GM12878 (cell line): Measurements from ENCODE around the gene MAPRE3. TPM values are rescaled to one million over a fixed set of nuclear protein-coding genes. Genes with fewer than 3 reads are reported as not detected.

Experiments used
- ATAC-seq: fragments of 200-7000 bp; cut with Tn5 transposase; 3 replicates; pipeline ENCODE4 v1.9.1; 2020; ENCODE audit warnings: mild to moderate bottlenecking, moderate library complexity
- BruUV-seq: library from RNA; stranded (reverse); fragments of 400-500 nt; replicated peaks from 2 replicates; lab custom pipeline; 2021; lab: Mats Ljungman, UMichigan
- CTCF ChIA-PET: fragments of 300-600 bp; sonication (Branson Sonifier 250); formaldehyde crosslinking; extraction: SDS; loops from one replicate; lab custom pipeline; 2021; ENCODE audit warnings: inconsistent platforms; lab: Yijun Ruan, JAX
- POLR2A ChIA-PET: fragments of 350-600 bp; formaldehyde crosslinking; extraction: SDS; loops from one replicate; lab custom pipeline; 2021; ENCODE audit warnings: inconsistent platforms; lab: Charles Lee
- RAD21 ChIA-PET: fragments of 300-600 bp; sonication (Branson Sonifier 250); formaldehyde crosslinking; loops from one replicate; lab custom pipeline; 2023; ENCODE audit warnings: antibody characterized with exemption; ENCODE audit not compliant: unreplicated experiment; lab: Charles Lee
- SMC1A ChIA-PET: fragments of 300-600 bp; sonication (Branson Sonifier 250); formaldehyde crosslinking; loops from one replicate; lab custom pipeline; 2023; ENCODE audit not compliant: unreplicated experiment, uncharacterized antibody; lab: Charles Lee
- DNase-seq: peaks from one replicate; pipeline ENCODE4 v3.0.0-alpha.2; 2011; ENCODE audit warnings: low read depth, low spot score
- FAIRE-seq: peaks from 3 replicates; lab custom pipeline; 2011; peaks lifted over from hg19 to GRCh38; lab: Jason Lieb, UNC
- H2AFZ ChIP-seq: 2 replicates; pipeline ENCODE4 v1.6.0; 2011; ENCODE audit warnings: low read depth, low read length, control low read depth; ENCODE audit not compliant: control insufficient read depth
- H3K27ac ChIP-seq: 2 replicates; pipeline ENCODE4 v1.5.1; 2011; ENCODE audit warnings: control low read depth; ENCODE audit not compliant: control insufficient read depth, insufficient read depth
- H3K27me3 ChIP-seq, 2 experiments: replicated peaks in 1 of 2; 2 replicates each; pipeline versions ENCODE4 v1.6.0 to v1.6.1; 2011; ENCODE audit warnings: low read length in 1 of 2; ENCODE audit not compliant: control insufficient read depth in 2 of 2, insufficient read depth in 2 of 2
- H3K36me3 ChIP-seq, 2 experiments: 2 replicates each; pipeline ENCODE4 v1.5.1; 2011; ENCODE audit warnings: low read length in 1 of 2; ENCODE audit not compliant: control insufficient read depth in 2 of 2, insufficient read depth in 2 of 2
- H3K4me1 ChIP-seq: 2 replicates; pipeline ENCODE4 v1.6.1; 2011; ENCODE audit warnings: mild to moderate bottlenecking, low read length, moderate library complexity, mixed read lengths; ENCODE audit not compliant: control insufficient read depth, insufficient read depth
- H3K4me2 ChIP-seq: 2 replicates; pipeline ENCODE4 v1.6.0; 2011; ENCODE audit warnings: control low read depth; ENCODE audit not compliant: control insufficient read depth, insufficient read depth
- H3K4me3 ChIP-seq: fragments of 200-600 bp; sonication (generic); 2 replicates; pipeline ENCODE4 v1.5.1; 2016
- H3K79me2 ChIP-seq: 2 replicates; pipeline ENCODE4 v1.6.0; 2011; ENCODE audit warnings: low read length; ENCODE audit not compliant: control insufficient read depth, insufficient read depth
- H3K9ac ChIP-seq: 2 replicates; pipeline ENCODE4 v1.8.0; 2011; ENCODE audit warnings: low read length, control low read depth, mixed read lengths; ENCODE audit not compliant: control insufficient read depth, insufficient read depth
- H3K9me3 ChIP-seq: replicated peaks from 3 replicates; pipeline ENCODE4 v1.5.1; 2011; ENCODE audit warnings: mild to moderate bottlenecking, low read length; ENCODE audit not compliant: control insufficient read depth, insufficient read depth
- H4K20me1 ChIP-seq: 2 replicates; pipeline ENCODE4 v1.6.0; 2011; ENCODE audit not compliant: control insufficient read depth, insufficient read depth
- BCLAF1 ChIP-seq: fragments of 450-650 bp; IDR thresholded peaks from 2 replicates; pipeline ENCODE4 v1.6.1; 2017; ENCODE audit warnings: antibody characterized with exemption, mild to moderate bottlenecking, moderate library complexity
- TBL1XR1 ChIP-seq: IDR thresholded peaks from 2 replicates; pipeline ENCODE4 v1.6.1; 2012; ENCODE audit warnings: low read depth, low read length, improper control_type of control experiment
- ZBED1 ChIP-seq: IDR thresholded peaks from 2 replicates; pipeline ENCODE4 v1.6.1; 2016; ENCODE audit warnings: borderline replicate concordance
- WGBS: methylation state at CpG from one replicate; pipeline ENCODE4 v1.1.6; 2016; ENCODE audit warnings: low lambda C conversion rate; ENCODE audit not compliant: insufficient replicate concordance, insufficient coverage; ENCODE audit errors: missing lambda C conversion rate; 5-methylcytosine and 5-hydroxymethylcytosine counted together
- in situ Hi-C: fragments of 300-500 bp; cut with MboI; formaldehyde crosslinking; loops from 9 replicates; pipeline ENCODE4 v1.14.3; 2018; ENCODE audit warnings: mixed read lengths
- intact Hi-C: fragments of 100-400 bp; cut with micrococcal nuclease; formaldehyde crosslinking; loops from one replicate; pipeline ENCODE4 v1.14.2; 2022; ENCODE audit not compliant: unreplicated experiment
- polyA plus RNA-seq, 11 experiments: library from polyadenylated mRNA; depleted of rRNA in 4 of 11; unstranded in 6 of 11; stranded (reverse) in 5 of 11; fragments of >200 nt; fragmentation: Nextera tagmentation in 4 of 11; fragmentation: Illumina TruSeq in 1 of 11; extraction: Ambion mirVana in 4 of 11; extraction: Trizol in 1 of 11; gene quantifications; 1 replicate in 1 of 11; 2 replicates in 10 of 11; pipeline versions ENCODE4 v1.2.1 to v1.2.3, GENCODE V29; 2011 to 2016; ENCODE audit warnings: inconsistent platforms in 2 of 11, missing spikeins in 2 of 11, low read depth in 1 of 11
- total RNA-seq, 4 experiments: library from RNA; depleted of rRNA in 3 of 4; stranded (reverse); fragments of >200 nt in 3 of 4; fragmentation: Illumina TruSeq in 1 of 4; extraction: Trizol in 1 of 4; gene quantifications; 2 replicates each; pipeline versions ENCODE4 v1.2.1 to v1.2.3, GENCODE V29; 2013 to 2021
- TF ChIP-seq, protein P1 (sequence below): fragments of 450-650 bp; IDR thresholded peaks from 2 replicates; pipeline ENCODE4 v1.6.1; 2017; ENCODE audit warnings: mild to moderate bottlenecking, low read depth, inconsistent platforms; ENCODE audit not compliant: poor library complexity, severe bottlenecking

The MAPRE3 gene
- total and polyA plus RNA-seq, 10 of the 15 experiments (the other 5 are each of a cell fraction or from before 2014, with no cell fraction given), result 0.03 to 1.3 (median 0.73) TPM; not detected in 1

GRCh38 chr2:27023740-27024139 is 53.3 kb downstream of the MAPRE3 start:
- ChIA-PET RAD21 (no interaction called here), SMC1A (no interaction called here), CTCF (no interaction called here)
- Histone ChIP-seq H3K4me1 (no peaks in the 10 kb centered on the region), H3K9ac (no peak overlapping the region), H3K4me3 (no peak overlapping the region), H3K27me3 (no peaks in the 10 kb centered on the region), H4K20me1 (no peaks in the 10 kb centered on the region)
- WGBS, result 73% methylated on average over 7 of the region's 7 CpGs
- TF ChIP-seq ZBED1 (no peak), TBL1XR1 (no peak), BCLAF1 (no peak)
- TF ChIP-seq, protein P1, sequence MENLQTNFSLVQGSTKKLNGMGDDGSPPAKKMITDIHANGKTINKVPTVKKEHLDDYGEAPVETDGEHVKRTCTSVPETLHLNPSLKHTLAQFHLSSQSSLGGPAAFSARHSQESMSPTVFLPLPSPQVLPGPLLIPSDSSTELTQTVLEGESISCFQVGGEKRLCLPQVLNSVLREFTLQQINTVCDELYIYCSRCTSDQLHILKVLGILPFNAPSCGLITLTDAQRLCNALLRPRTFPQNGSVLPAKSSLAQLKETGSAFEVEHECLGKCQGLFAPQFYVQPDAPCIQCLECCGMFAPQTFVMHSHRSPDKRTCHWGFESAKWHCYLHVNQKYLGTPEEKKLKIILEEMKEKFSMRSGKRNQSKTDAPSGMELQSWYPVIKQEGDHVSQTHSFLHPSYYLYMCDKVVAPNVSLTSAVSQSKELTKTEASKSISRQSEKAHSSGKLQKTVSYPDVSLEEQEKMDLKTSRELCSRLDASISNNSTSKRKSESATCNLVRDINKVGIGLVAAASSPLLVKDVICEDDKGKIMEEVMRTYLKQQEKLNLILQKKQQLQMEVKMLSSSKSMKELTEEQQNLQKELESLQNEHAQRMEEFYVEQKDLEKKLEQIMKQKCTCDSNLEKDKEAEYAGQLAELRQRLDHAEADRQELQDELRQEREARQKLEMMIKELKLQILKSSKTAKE, result no peak
- TF ChIP-seq, all 136 proteins: peak for 0
- H3K9me3 ChIP-seq, result no peaks in the 10 kb centered on the region
- no peaks in the 10 kb centered on the region; the same call in 1 of the 2 replicates for H3K79me2 ChIP-seq
- in situ Hi-C loops (no loop called here), intact Hi-C loops (no loop called here)
- H2AFZ ChIP-seq, result no peak overlapping the region
- FAIRE-seq, result no peak
- POLR2A ChIA-PET, result no interaction called here
- H3K27ac ChIP-seq, result no peak overlapping the region
- peaks cover 0 to 9% of the 10 kb centered on the region in 2 experiments; a peak in 3 of 4 replicates for H3K36me3 ChIP-seq
- no peak overlapping the region for H3K4me2 ChIP-seq
- DNase-seq, result no peak
- BruUV-seq, result no TSS peak
- ATAC-seq, result no peak
